Measurements from ENCODE around the gene THSD7B. TPM values are rescaled to one million over a fixed set of nuclear protein-coding genes. Genes with fewer than 3 reads are reported as not detected.

THSD7B gene
- total and polyA plus RNA-seq, 7 donors: 0.03 to 0.67 (median 0.13) TPM; not detected in 1

- H3K4me3 ChIP-seq: peak overlapping the region; percentile 53
- peaks cover 0 to 38% (median 11%) of the 10 kb centered on the region in 3 donors for H3K27me3 ChIP-seq (ENCODE audit: insufficient read depth in 3 of 3, low read length in 2 of 3)
- 1 to 2% (median 1%) methylated on average over 45 to 47 of the region's 47 CpGs for WGBS, 3 donors
- H3K27ac ChIP-seq: no peak overlapping the region
- no peaks in the 10 kb centered on the region for H3K9me3 ChIP-seq
- ATAC-seq: no peak
- intact Hi-C loops (cut with DNase I): no loop called here
- no peaks in the 10 kb centered on the region for H3K36me3 ChIP-seq (ENCODE audit: insufficient read depth in 1 of 2, low read depth in 1 of 2)
- no peak for TF ChIP-seq CTCF (IDR thresholded peaks at IDR 0.05)
- no peaks in the 10 kb centered on the region for H3K4me1 ChIP-seq
- no peak for DNase-seq
These were observed 691 bp upstream of the THSD7B start for GRCh38 chr2:136764452-136765255.

GRCh38 chr2:136766073-136766404 is 694 bp downstream of the THSD7B start:
- 0 to 1% (median 0%) methylated on average over 17 of the region's 17 CpGs for WGBS, 3 donors
- TF ChIP-seq CTCF (IDR thresholded peaks at IDR 0.05): no peak
- no peaks in the 10 kb centered on the region for H3K9me3 ChIP-seq
- no peak overlapping the region for H3K27ac ChIP-seq
- intact Hi-C loops (cut with DNase I): no loop called here
- H3K27me3 ChIP-seq (ENCODE audit: insufficient read depth in 3 of 3, low read length in 2 of 3): peaks cover 2 to 38% (median 11%) of the 10 kb centered on the region in 3 donors
- DNase-seq (no peak), ATAC-seq (no peak)
- H3K4me1 ChIP-seq: no peaks in the 10 kb centered on the region
- peak overlapping the region; percentile 53 for H3K4me3 ChIP-seq
- no peaks in the 10 kb centered on the region for H3K36me3 ChIP-seq (ENCODE audit: insufficient read depth in 1 of 2, low read depth in 1 of 2)

- ATAC-seq (no peak), DNase-seq (no peak)
- Histone ChIP-seq H3K27me3 (ENCODE audit: insufficient read depth in 3 of 3, low read length in 2 of 3) (peaks cover 7 to 38% (median 11%) of the 10 kb centered on the region in 3 donors), H3K4me3 (no peak overlapping the region), H3K27ac (no peak overlapping the region), H3K9me3 (no peaks in the 10 kb centered on the region), H3K4me1 (no peaks in the 10 kb centered on the region), H3K36me3 (ENCODE audit: insufficient read depth in 1 of 2, low read depth in 1 of 2) (no peaks in the 10 kb centered on the region)
- intact Hi-C loops (cut with DNase I): no loop called here
- no peak for TF ChIP-seq CTCF (IDR thresholded peaks at IDR 0.05)
- 22 to 32% (median 24%) methylated on average over 2 of the region's 2 CpGs for WGBS, 3 donors
These were observed 1.7 kb downstream of the THSD7B start for GRCh38 chr2:136767030-136767429.

GRCh38 chr2:136769871-136770270 is 4.5 kb downstream of the THSD7B start:
- TF ChIP-seq CTCF (IDR thresholded peaks at IDR 0.05): no peak
- Histone ChIP-seq H3K4me1 (no peaks in the 10 kb centered on the region), H3K27me3 (ENCODE audit: insufficient read depth in 3 of 3, low read length in 2 of 3) (peaks cover 6 to 28% (median 7%) of the 10 kb centered on the region in 3 donors), H3K36me3 (ENCODE audit: insufficient read depth in 1 of 2, low read depth in 1 of 2) (no peaks in the 10 kb centered on the region), H3K4me3 (no peak overlapping the region), H3K27ac (no peak overlapping the region), H3K9me3 (no peaks in the 10 kb centered on the region)
- intact Hi-C loops (cut with DNase I): no loop called here
- ATAC-seq: no peak
- WGBS, 3 donors: 72 to 78% (median 76%) methylated on average over 6 of the region's 6 CpGs
- DNase-seq: no peak

GRCh38 chr2:136770384-136770783 is 5.0 kb downstream of the THSD7B start:
- no peaks in the 10 kb centered on the region for H3K9me3 ChIP-seq
- no peaks in the 10 kb centered on the region for H3K36me3 ChIP-seq (ENCODE audit: insufficient read depth in 1 of 2, low read depth in 1 of 2)
- H3K27ac ChIP-seq: no peak overlapping the region
- 79 to 84% (median 80%) methylated on average over 1 of the region's 1 CpG for WGBS, 3 donors
- ATAC-seq (no peak), DNase-seq (no peak)
- intact Hi-C loops (cut with DNase I): no loop called here
- H3K4me1 ChIP-seq: no peaks in the 10 kb centered on the region
- TF ChIP-seq CTCF (IDR thresholded peaks at IDR 0.05): no peak
- H3K27me3 ChIP-seq (ENCODE audit: insufficient read depth in 3 of 3, low read length in 2 of 3): peaks cover 3 to 23% (median 7%) of the 10 kb centered on the region in 3 donors
- no peak overlapping the region for H3K4me3 ChIP-seq
